Measurements from ENCODE around the gene SLC66A3. TPM values are rescaled to one million over a fixed set of nuclear protein-coding genes. Genes with fewer than 3 reads are reported as not detected.

SLC66A3 gene
- polyA plus RNA-seq, 1 donor from 2014 or later: 7.0 TPM

- no peaks in the 10 kb centered on the region for H3K27me3 ChIP-seq (ENCODE audit: insufficient read depth, low read depth, low read length)
- H3K9me2 ChIP-seq (ENCODE audit: insufficient read depth, low read length): no peaks in the 10 kb centered on the region
- no peak overlapping the region for H3K9ac ChIP-seq (ENCODE audit: low read length)
- H3F3A ChIP-seq (ENCODE audit: insufficient read depth, low read length, poor library complexity, severe bottlenecking): no peaks in the 10 kb centered on the region
- no peaks in the 10 kb centered on the region for H3K36me3 ChIP-seq (ENCODE audit: insufficient read depth, low read length)
- TF ChIP-seq REST (IDR thresholded peaks at IDR 0.05; ENCODE audit: borderline replicate concordance) (no peak), TAF1 (IDR thresholded peaks at IDR 0.05; ENCODE audit: low read depth) (no peak), MXI1 (conservative IDR thresholded peaks at IDR 0.05; ENCODE audit: poor library complexity, severe bottlenecking) (no peak), RAD21 (conservative IDR thresholded peaks at IDR 0.05) (no peak), EP300 (conservative IDR thresholded peaks at IDR 0.05; ENCODE audit: poor library complexity, severe bottlenecking) (no peak), POLR2AphosphoS5 (IDR thresholded peaks at IDR 0.05) (no peak), EZH2 (IDR thresholded peaks at IDR 0.05; ENCODE audit: borderline replicate concordance, insufficient read depth, low read length, poor library complexity, severe bottlenecking) (no peak), SMC3 (conservative IDR thresholded peaks at IDR 0.05; ENCODE audit: poor library complexity) (no peak), CTCF (IDR thresholded peaks at IDR 0.05; ENCODE audit: poor library complexity, severe bottlenecking) (no peak)
- H4K20me1 ChIP-seq (ENCODE audit: insufficient read depth): no peaks in the 10 kb centered on the region
- no peak overlapping the region for H2AFZ ChIP-seq (ENCODE audit: low read depth, low read length)
- H3K4me2 ChIP-seq (ENCODE audit: low read length): no peak overlapping the region
- H3K79me2 ChIP-seq (replicated peaks; ENCODE audit: insufficient read depth, low read length): no peaks in the 10 kb centered on the region
- H3K4me3 ChIP-seq (ENCODE audit: low read length): no peak overlapping the region
- no peak overlapping the region for H3K27ac ChIP-seq (ENCODE audit: low read length)
- no peaks in the 10 kb centered on the region for H3K9me3 ChIP-seq (ENCODE audit: low read length)
Measured at GRCh38 chr2:11112870-11113428, 42.3 kb upstream of the SLC66A3 start.

GRCh38 chr2:11117776-11118175, 37.5 kb upstream of the SLC66A3 start:
- TF ChIP-seq TAF1 (IDR thresholded peaks at IDR 0.05; ENCODE audit: low read depth) (no peak), REST (IDR thresholded peaks at IDR 0.05; ENCODE audit: borderline replicate concordance) (no peak), EP300 (conservative IDR thresholded peaks at IDR 0.05; ENCODE audit: poor library complexity, severe bottlenecking) (no peak), EZH2 (IDR thresholded peaks at IDR 0.05; ENCODE audit: borderline replicate concordance, insufficient read depth, low read length, poor library complexity, severe bottlenecking) (no peak), SMC3 (conservative IDR thresholded peaks at IDR 0.05; ENCODE audit: poor library complexity) (no peak), CTCF (IDR thresholded peaks at IDR 0.05; ENCODE audit: poor library complexity, severe bottlenecking) (no peak), POLR2AphosphoS5 (IDR thresholded peaks at IDR 0.05) (no peak), MXI1 (conservative IDR thresholded peaks at IDR 0.05; ENCODE audit: poor library complexity, severe bottlenecking) (no peak), RAD21 (conservative IDR thresholded peaks at IDR 0.05) (no peak)
- Histone ChIP-seq H2AFZ (ENCODE audit: low read depth, low read length) (no peak overlapping the region), H3K9ac (ENCODE audit: low read length) (no peak overlapping the region)

More at GRCh38 chr2:11117776-11118175, 37.5 kb upstream of the SLC66A3 start:
- H3K9me2 ChIP-seq (ENCODE audit: insufficient read depth, low read length): no peaks in the 10 kb centered on the region
- no peaks in the 10 kb centered on the region for H3K27me3 ChIP-seq (ENCODE audit: insufficient read depth, low read depth, low read length)
- no peaks in the 10 kb centered on the region for H3K36me3 ChIP-seq (ENCODE audit: insufficient read depth, low read length)
- no peaks in the 10 kb centered on the region for H3F3A ChIP-seq (ENCODE audit: insufficient read depth, low read length, poor library complexity, severe bottlenecking)
- no peak overlapping the region for H3K27ac ChIP-seq (ENCODE audit: low read length)
- no peaks in the 10 kb centered on the region for H4K20me1 ChIP-seq (ENCODE audit: insufficient read depth)
- H3K9me3 ChIP-seq (ENCODE audit: low read length): no peaks in the 10 kb centered on the region
- H3K4me2 ChIP-seq (ENCODE audit: low read length): no peak overlapping the region
- H3K4me3 ChIP-seq (ENCODE audit: low read length): no peak overlapping the region
- no peaks in the 10 kb centered on the region for H3K79me2 ChIP-seq (replicated peaks; ENCODE audit: insufficient read depth, low read length)

Data from neural cell (in vitro differentiated cells).